GM18517 (cell line): ENCODE measurements around the gene SPPL2C.
"Not testable (repeated sequence)": the region's sequence is repeated elsewhere in the genome, so short reads cannot be mapped to it uniquely, and the experiment has no call there.

Experiments used
- ATAC-seq: cut with Tn5 transposase; IDR thresholded peaks from one replicate; pipeline ENCODE4 v1.9.1; 2021; ENCODE audit warnings: mild to moderate bottlenecking, moderate library complexity; ENCODE audit not compliant: unreplicated experiment

The SPPL2C gene

GRCh38 chr17:45848405-45848804 lies 3.7 kb downstream of the SPPL2C start:
- ATAC-seq = no peak

- no peak for ATAC-seq
Observed at GRCh38 chr17:45848868-45849535, 4.3 kb downstream of the SPPL2C start.

DNA sequence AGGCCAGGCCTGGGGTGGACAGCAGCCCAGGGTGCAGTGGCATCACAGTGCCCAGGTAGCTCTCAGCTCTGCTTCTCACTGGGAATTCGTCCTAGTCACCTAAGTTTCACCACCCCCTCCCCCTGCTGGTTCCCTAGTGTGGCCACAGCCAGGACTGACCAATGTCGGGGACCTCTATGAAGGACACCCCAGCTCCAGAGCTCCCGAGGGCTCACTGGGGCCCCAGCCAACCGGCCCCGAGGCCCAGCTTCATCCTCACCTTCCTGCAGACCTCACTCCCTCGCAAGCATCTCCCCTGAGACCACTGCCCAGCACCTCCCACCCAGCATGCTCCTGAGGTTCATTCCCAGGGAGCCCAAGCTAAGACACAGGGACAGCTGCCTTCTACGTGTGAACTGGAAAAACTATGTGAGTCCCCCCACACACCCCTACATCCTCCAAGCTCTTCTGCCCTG lies 4.9 kb downstream of the SPPL2C start:
- ATAC-seq = no peak

DNA sequence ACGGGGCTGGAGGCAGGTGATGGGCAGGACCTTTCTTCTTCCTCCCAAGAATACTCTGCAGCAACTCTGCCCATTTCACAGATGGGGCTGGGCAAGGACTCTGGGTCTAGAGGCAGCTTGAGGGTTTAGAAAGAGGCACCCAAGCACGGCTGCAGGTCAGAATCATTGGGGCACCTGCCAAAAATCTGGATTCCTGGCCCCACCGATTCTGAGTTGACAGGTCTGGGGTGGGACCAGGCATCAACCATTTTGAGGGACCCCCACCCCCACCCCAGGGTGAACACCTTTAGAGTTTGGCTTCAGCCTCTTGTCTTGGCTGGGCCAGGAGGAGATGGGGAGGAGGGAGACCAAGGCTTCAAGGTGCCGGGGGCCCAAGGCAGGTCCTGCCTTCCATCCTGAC lies 5.3 kb downstream of the SPPL2C start:
- no peak for ATAC-seq

GRCh38 chr17:45850468-45850867 lies 5.8 kb downstream of the SPPL2C start:
- ATAC-seq = no peak

DNA sequence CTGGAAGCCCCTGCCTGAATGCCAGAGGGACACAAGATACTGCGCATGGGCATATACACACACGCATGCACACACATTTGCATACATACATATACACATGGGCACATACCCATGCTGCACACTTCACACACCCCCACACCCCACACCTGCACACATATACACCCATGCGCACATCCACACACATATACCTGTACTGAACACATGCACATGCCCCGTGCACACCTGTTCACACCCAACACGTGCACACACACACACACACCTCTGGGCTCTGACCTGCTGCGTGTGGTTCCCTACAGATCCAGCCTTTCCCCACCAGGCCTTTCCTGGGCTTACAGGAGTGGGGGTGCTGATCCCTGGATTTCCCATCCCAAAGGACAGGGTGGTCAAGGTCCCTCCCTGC lies 6.3 kb downstream of the SPPL2C start:
- no peak for ATAC-seq

DNA sequence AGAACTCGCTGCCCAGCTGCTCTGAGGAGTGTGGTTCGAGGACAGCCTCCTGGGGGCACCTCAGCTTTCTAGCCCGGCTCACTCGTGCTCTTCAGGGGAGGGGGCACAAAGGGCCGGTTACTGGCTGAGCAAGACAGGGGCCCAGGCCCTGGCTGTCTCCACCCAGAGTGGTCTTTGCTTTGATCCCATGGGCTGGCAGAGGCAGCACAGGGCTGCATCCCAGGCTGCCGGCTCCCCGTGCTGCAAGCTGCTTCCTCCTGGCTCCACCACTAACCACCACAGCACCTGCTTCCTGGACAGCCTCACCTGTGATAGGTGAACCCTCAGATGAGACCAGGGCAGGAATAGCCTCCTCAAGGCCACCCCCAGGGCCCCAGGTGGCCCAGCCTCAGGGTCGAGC lies 6.8 kb downstream of the SPPL2C start:
- no peak for ATAC-seq

- no peak for ATAC-seq
Observed at GRCh38 chr17:45851873-45852272, 7.2 kb downstream of the SPPL2C start.

- no peak for ATAC-seq
Observed at GRCh38 chr17:45852535-45853297, 8.0 kb downstream of the SPPL2C start.

GRCh38 chr17:45854209-45854608 lies 9.5 kb downstream of the SPPL2C start:
- no peak for ATAC-seq

DNA sequence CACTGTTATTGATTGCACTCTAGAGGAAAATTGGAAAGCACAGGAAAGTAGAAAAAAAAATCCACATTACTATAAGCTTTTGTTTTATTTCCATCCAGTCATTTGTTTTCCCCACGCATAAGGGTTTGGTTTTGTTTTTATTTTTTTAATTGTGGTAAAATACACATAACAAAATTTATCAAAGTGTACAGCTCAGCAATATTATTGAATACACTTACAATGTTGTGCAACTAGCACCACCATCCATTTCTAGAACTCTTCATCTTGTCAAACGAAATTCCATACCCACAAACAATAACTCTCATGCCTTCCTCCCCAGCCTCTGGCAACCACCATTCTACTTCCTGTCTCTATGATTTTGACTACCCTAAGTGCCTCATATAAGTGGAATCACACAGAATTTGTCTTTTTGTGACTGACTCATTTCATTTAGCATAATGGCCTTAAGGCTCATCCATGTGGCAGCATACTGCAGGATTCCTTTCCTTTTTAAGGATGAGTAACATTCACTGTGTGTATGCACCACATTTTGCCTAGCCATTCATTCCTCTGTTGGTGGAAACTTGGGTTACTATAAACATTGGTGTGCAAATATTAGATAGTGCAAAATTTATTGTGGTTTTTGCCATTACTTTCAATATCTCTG lies 11.1 kb downstream of the SPPL2C start:
- ATAC-seq = no peak

DNA sequence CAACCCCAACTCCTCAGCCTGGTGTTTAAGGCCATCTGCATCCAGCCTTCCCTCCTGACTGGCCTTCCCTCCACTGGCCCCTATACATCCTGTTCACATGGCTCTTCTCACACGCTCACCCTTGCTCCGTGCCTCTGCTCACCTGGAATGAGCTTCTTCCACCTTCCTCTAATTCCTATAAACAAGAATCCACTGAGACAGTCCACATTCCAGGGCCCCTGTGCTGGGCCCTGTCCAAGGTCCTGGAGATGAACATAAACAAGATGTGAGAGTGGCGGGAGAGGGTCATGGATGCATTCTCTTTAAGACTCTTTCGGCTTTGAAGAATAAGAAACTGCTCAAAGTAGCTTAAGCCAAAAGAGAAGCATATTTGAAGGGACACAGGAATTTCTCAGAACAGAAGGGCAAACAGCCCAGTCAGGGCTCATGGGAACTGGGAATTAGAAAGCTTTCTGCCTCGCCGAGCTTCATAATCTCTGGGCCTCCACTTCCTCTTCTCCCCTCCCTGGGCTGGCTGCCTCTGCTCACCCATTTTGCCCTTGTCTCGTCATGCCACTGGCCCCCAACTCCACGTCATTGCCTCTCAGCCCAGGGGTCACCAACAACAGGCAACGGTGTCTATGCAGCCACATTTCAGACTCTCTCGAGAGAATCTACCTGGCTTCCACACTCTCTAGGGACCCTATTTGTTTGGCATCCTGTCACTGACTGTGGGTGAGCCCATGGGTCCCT lies 13.5 kb downstream of the SPPL2C start:
- ATAC-seq = no peak

GRCh38 chr17:45861165-45861564 lies 16.5 kb downstream of the SPPL2C start:
- no peak for ATAC-seq

DNA sequence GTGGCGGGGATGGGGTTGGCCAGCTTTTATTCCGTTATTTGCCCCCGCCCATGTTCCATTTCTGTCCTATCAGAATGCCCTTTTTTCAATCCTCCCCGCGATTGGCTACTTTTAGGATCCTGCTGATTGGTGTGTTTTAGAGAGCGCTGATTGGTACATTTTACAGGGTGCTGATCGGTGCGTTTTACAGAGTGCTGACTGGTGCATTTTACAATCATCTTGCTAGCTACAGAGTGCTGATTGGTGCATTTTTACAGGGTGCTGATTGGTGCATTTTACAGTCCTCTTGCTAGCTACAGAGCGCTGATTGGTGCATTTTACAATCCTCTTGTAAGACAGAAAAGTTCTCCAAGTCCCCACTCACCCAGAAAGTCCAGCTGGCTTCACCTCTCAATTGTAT lies 17.4 kb downstream of the SPPL2C start:
- not testable (repeated sequence) for ATAC-seq

DNA sequence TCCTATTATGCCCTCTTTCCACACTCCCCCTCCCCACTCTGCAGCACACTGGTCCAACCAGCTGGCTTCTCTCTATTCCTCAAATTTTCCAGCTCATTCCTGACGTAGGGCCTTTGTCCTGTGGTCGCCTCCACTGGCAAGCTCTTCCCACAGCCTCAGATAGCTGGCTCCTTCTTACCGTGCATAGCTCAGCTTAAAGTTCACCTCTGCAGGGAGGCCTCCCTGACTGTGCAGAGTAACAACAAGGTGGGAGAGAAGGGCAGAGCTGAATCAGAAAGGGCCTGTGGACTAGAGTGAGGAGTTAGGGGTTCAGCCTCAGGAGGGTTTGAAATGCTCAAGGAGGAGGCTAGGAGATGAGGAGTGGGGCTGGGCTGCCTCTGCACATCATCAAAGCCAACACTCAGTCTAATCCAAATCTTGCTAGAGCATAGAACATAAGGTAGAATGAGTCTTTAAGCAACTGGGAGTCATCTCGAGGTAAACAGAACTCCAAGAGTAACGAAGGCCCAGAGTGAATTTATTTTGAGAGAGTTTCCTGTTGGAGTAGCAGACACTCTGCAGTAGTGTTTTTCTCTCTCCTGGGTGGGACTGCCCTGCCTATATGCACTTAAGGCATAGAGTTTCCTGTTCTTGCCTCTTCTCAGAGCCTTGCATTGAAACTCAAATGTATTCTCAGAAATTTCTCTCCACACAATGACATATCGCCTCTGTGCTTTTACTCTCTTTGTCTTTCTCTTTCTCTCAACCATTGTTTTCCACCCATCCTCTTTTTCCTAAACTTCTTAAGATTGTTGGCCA lies 19.4 kb downstream of the SPPL2C start:
- ATAC-seq = no peak

DNA sequence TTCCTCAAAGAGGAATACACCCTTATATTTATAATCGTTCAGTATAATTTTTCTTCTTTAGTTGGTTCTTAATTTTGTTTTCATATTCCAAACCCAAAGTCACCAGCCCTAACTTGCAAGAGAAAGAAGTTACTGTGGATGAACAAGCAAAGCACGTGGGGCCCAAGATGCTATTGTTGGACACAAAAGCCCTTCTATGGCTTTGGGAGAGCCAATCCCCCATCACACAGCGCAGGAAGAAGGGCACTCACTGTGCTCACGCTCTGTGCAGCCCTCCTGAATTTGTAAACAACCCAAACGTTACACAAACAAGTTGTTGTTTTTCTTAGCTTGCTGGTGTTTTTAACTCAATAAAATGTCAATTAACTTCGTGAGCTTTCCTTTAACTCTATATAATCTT lies 22.5 kb downstream of the SPPL2C start:
- no peak for ATAC-seq

DNA sequence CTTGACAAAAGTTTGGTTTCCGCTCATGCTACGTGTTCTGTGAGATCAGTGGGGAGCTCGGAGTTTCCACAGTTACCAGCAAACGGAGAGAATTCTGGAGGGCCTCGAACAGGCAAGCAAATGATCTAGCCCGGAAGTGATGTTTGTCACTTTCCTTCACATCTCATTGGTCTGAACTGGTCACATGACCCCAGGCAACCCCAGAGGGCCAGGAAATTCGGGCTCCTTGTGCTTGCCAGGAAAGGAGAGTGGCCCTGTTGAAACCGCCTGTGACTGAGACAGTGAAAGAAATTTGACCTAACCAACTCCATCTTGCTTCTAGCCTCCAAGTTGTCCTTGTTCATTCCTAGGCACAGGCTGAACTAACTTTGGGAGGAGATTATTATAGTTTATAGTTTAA lies 23.0 kb downstream of the SPPL2C start:
- ATAC-seq = no peak

- no peak for ATAC-seq
Observed at GRCh38 chr17:45868276-45868675, 23.6 kb downstream of the SPPL2C start.

- ATAC-seq = no peak
Observed at GRCh38 chr17:45869676-45870341, 25.1 kb downstream of the SPPL2C start.
